GM21576 (cell line): Measurements from ENCODE around the gene SLC27A3.

Source experiments
- ATAC-seq: cut with Tn5 transposase; IDR thresholded peaks from one replicate; pipeline ENCODE4 v1.9.1; 2021; ENCODE audit warnings: mild to moderate bottlenecking, moderate library complexity; ENCODE audit not compliant: unreplicated experiment

The SLC27A3 gene

DNA sequence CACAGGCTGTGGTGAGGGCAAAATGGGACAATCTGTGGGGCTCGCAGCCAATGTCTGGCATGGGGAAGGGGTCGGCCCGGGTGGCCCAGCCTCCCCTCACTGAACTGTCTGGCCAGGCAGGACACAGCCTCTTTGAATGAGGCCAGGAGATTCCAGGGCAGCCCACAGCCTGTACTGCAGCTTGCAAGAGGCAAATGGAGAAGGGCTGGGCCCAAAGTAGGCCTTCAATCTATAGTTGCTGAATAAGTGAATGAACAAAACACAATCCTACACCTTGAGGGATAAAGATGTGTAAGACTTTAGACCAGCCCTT is 23.2 kb downstream of the SLC27A3 start:
- no peak for ATAC-seq

GRCh38 chr1:153799016-153799415 is 23.8 kb downstream of the SLC27A3 start:
- no peak for ATAC-seq

GRCh38 chr1:153799566-153800465 is 24.6 kb downstream of the SLC27A3 start:
- no peak for ATAC-seq

GRCh38 chr1:153800516-153800915 is 25.3 kb downstream of the SLC27A3 start:
- ATAC-seq = no peak

DNA sequence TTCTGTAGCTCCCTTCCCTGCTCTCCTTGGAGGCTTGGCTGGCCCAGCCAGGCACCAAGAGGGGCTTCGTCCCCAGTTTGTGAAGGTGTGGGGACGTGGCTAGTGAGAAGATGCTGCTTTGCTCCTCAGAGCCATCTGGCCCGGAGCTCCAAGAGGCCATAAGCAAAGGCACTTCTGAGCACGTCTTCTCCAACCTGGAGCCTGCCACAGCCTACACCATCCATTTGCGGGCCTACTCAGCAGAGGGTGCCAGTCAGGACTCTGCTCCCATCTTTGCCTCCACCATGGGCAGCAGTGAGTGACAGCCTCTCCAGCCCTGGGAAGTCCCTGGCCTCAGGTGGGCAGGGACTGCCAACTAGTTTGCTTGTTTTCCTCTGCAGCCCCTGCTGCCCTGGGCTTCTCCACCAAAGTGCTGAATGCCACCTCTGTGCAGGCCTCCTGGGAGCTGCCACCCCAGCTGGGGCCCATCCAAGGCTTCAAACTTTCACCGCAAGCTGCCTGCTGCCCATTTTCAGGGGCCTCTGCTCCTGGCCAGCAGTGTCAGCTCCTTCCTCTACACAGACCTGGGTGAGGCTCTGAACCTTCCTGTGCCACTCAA is 25.9 kb downstream of the SLC27A3 start:
- no peak for ATAC-seq

DNA sequence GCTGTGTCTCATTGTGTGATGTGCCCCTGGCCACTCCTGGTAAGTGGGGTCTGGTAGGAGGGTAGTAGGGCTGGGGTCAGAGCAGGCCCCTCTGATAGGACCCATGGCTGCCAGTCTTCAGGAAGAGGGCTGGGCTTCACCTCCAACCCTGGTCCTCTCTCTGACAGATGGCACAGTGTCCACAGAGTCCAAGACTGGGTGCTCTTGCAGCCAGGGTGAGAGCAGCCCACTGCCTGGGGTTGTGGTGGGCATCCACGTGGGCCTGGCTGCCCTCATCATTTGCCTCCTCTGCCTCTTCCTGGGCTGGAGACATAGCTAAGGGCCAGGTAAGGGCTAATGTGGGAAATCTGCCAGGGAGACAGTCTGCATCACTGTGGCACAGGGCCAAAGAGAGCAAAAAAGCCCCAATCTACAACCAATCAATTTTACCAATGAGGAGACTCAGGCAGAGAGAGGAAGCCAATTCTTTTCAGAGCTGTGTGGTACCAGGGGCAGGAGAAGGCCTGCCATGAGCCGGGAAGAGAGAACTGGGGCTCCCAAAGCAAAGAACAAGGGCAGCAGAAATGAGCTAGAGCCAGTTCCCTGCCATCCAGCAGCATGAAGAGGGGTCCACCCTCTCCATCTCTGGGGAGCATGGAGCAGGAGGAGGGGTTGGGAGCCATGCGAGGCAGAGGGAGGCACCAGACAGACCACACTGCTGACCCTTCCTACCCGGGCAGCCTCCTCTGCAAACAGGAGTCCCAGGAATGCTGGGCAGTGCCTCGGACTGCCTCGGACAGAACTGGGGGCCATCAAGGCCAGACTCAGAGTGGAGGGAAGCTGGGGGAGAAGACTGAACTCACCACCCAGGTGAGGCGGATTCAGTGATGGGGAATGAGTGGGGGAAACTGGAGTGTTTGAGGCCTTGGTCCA is 26.8 kb downstream of the SLC27A3 start:
- no peak for ATAC-seq

DNA sequence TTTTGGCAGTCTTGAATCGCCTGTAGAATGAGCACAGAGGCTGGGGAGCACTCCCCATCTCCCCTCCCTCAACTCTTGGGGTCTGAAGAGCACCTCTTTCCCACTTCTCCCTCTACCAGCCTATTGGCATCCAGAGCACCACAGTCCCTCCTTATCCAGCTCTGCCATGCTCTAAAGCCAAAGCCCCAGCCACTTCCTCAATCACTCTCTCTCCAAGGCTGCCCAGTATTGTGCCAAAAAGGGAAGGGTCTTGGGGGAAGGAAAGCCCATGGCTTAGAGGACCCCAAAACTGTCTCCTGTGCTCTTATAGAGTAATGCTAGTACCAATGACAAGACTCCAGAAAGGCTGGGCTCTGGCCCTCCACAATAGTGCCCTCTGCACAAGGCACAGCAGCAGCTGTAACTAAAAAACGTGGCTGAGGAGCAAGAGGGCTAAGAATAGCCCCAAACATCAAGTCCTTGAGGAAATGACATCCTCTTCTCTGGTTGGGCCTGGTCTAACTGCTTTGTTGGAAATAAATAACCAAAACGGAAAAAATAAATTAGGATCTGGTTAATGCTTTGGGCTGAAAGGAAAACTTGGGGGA is 28.4 kb downstream of the SLC27A3 start:
- ATAC-seq = no peak

- no peak for ATAC-seq
Measured at GRCh38 chr1:153804112-153804511, 28.9 kb downstream of the SLC27A3 start.

- peak; percentile 85 for ATAC-seq
Measured at GRCh38 chr1:153805042-153805745, 30.0 kb downstream of the SLC27A3 start.

DNA sequence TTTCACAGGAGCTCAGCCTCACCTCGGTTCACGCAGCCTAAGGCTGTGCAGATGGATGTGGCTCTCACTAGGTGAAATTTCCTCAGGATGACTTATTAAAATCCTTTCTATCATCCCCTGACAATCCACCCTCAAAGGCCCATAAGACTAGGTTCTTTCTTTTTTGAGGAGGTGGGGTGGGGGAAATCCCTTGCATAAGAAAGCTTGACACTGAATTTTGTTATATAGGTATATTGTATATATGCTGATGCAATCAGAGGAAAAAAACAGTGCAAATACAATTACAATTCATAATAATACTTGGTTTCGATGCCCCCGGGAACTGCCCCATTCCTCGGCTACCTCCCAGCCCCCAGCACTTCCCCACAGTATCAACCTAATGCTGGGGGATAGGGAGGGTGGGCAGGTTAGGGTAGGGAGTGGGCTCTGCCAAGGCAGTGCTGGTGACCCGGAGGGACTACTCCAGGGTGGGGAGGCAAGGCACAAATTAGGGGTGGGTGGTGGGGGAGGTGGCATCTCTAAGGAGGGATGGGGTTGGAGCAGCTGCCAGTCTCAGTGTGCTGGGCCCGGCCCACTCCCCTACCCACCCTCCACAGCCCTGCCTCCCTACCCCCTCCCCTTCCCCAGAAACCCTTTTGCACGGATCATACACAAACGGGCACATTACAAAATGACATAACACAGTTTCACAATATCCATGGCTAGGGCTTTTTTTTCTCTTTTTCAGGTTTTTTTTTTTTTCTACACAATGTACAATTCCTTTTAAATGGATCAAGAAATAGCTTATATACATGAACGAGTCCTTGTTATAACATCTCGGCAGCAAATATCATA is 30.9 kb downstream of the SLC27A3 start:
- ATAC-seq = peak; percentile 3

- no peak for ATAC-seq
Measured at GRCh38 chr1:153816283-153816889, 41.2 kb downstream of the SLC27A3 start.

GRCh38 chr1:153818876-153819275 is 43.7 kb downstream of the SLC27A3 start:
- ATAC-seq = no peak

- ATAC-seq = no peak
Measured at GRCh38 chr1:153827168-153827964, 52.2 kb downstream of the SLC27A3 start.
